Right kidney (tissue), 1 donor: Measurements from ENCODE around the gene ALG12.

Source experiments
- DNase-seq: peaks from one replicate; pipeline ENCODE4 v3.0.0-alpha.2; 2016

The ALG12 gene

GRCh38 chr22:49958931-49959781 lies 40.9 kb upstream of the ALG12 start:
- no peak for DNase-seq

DNA sequence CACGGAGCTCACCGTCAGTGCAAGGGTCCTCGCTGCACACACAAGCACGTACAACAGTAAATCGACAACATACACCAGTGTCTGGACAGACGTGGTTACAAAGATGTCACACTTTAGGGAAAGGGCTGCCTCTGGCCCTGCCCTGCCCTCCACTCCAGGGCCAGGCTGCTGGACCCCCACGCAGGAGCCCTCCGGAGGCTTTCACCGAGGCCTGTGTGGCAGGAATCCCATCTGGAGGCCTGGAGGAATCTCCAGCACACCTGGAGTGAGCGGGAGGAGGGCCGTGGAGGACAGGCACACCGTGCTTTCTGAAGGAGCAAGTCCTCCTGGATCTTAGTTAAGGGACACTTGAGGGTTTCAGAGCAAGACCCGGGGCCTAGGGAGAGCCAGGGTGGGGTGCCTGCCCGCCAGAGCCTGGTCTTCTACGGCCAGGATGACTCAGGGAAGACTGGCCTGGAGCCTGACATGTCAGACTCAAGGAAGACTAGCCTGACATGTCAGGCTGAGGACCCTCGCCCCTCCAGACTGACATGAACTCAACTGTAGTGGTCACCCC lies 40.2 kb upstream of the ALG12 start:
- DNase-seq, result no peak

- no peak for DNase-seq
These were observed 39.7 kb upstream of the ALG12 start for GRCh38 chr22:49957826-49958365.

DNA sequence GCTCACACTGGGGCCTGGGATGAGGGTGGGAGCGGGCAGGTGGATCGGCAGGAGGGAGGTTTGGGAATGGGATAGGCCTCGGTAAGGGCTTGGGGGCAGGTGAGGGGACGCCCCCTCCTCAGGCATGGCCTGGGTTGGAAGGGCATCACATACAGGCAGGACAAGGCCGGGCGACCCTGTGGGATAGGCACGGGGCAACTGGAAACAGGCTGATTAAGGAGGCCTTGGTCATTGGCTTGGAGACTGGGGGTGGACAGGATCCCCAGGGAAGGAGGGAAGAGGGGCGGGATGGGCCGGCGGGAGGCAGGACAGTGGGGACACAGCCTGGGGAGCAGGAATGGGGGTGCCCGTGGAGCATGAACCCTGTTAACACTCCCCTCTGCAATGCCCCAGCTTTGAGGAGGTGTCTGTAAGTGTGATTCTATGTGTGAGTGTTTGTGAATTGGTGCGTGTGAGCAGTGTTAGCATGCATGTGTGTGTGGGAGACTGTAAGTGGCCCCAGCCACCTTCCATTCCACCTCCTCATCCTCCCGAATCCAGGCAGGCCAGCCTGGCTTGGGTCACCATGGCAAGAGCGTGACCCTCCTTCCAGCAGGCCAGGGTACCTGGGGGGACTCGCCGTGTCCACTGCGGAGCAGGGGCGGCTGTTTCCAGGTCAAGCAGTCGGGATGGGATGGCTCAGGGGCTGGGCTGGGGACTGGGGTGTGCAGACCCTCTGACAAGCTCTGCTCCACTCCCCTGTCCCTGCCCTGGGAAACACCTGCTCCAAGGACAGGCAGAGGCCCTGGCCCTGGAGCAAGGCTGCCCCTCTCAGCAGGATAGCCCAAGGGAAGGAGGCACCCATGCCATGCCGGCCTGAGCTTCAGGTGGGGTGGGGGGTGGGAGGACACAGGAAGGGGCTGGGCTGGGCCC lies 38.9 kb upstream of the ALG12 start:
- DNase-seq, result no peak

DNA sequence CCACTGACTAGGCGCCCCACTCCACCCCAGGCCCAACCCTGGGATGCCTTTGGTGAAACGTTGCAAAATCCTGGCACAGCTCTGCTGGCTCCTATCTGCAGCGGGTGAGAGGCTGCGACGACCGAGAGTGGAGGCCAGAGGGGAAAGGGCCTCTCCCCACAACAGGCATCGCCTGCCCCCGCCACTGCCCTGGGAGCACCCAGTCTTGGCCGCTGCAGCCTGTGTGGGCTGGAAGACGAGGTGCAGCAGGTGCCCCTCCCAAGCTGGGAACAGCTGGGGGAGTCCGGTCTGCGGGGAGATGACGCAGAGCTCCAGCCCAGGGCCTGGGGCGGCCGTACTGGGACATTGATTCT lies 38.2 kb upstream of the ALG12 start:
- DNase-seq, result no peak

DNA sequence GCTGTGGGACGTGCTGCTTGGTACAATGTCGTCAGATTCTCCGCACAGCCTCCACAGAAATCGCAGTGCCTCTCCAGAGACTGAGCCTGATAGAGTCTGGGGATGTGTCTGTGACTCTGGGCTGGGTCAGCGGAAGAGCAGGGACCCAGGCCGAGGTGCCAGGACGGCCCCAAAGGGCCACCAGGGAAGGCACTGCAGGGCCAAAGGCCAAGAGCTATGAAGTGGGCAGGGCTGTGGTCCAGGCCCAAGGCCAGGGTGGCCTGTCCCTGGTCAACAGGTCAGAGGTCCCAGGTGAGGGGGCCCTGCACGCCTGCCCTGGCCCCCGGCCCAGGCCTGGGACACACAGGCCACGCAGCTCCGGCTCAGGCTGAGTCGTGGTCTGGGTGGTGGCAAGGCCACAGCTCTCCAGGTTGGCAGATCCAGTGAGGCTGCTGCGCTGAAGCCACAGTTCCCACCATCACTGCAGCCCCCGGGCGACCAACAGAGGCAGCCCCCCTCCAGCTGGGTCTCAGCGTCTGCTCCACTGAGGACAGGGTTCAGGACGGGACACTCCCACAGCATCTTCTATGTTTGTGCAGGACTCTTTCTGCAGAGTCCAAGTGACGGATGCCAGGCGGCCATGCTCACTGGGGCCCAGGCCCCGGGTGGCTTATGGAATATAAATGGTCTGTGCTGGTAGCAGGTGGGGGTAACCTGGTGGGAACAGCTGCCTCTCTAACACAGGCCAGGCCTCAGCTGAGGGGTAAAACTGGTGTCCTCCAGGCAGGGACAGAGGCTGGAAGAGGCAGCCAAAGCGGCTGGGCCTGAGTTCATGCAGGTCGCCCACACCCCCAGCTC lies 37.6 kb upstream of the ALG12 start:
- DNase-seq, result no peak

DNA sequence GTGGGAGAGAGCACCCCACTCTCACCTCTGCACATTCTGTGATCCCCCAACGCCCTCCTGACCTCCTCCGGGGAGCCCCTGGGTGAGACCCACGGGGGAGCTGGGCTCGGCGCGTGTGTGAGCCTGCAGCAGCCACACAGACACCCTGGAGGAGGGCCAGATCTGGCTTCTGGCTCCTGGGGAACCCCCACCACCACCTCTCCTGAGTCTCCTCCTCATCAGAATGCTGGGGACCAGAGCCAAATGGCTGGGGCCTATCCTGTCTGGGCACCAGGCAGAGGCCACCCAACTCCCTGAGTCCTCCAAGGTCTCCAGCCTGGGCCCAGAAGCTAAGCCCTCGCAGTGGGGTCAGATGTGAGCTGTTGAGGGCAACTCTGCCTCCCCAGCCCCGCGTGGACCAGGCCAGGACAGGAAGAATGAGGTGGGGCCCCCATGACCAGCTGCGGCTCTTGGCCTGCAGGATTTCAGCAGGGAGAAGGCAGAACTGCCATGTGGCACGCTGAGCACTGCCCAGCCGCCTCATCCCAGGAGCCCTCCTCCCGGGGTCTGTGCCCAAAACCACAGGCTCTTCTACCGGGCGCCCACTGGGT lies 36.8 kb upstream of the ALG12 start:
- DNase-seq, result no peak

DNA sequence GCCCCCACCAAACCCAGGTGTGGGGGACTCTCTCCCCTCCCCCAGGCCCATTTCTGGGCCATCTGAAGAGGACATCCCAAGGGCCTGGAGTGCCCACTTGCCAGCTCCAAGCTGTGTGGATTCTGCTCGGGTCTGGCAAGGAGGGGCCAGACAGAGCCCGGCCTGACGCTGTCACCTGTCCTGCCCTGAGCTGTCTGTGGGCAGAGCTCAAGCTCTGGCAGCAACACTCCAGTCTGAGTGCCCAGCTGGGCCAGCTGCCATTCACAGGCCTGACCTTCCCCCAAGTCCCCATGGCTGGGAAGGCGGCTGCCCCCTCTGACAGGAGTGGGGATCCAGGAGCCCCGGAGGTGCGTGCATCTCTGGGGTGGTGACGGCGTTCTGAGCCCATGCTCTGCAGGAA lies 36.1 kb upstream of the ALG12 start:
- DNase-seq, result no peak

DNA sequence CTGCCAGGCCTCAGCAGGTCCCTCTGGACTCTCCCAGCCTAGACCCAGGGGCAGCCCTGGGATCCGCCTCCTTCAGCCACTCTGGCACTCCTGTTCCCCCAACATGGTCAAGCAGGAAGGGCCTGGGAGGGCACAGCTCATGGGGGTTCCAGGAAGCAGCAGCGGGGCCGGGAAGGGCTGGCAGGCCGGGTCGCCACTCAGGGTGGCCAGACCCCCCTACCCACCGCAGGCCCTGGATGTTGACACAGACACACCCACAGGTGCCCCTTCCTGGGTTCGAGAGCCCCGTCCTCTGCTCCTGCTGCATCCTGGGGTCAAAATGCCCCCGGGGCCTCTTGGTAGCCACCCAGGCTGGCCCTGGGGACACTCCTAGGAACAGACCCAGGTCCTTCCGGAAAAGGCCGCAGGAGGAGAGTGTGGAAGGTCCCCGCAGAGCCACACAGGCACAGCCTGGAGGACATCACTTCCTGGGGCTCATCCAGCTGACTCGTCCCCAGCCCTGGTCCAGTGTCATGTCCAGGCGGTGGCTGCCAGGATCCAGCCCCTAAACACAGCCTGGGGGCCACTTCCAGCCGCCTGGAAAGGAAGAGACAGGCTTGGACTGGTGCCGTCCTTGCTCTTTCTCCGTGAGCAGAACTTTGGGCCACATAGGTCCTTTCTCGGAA lies 35.6 kb upstream of the ALG12 start:
- no peak for DNase-seq

GRCh38 chr22:49953027-49953679 lies 34.9 kb upstream of the ALG12 start:
- no peak for DNase-seq

GRCh38 chr22:49951986-49952896 lies 34.0 kb upstream of the ALG12 start:
- DNase-seq, result peak; percentile 56

DNA sequence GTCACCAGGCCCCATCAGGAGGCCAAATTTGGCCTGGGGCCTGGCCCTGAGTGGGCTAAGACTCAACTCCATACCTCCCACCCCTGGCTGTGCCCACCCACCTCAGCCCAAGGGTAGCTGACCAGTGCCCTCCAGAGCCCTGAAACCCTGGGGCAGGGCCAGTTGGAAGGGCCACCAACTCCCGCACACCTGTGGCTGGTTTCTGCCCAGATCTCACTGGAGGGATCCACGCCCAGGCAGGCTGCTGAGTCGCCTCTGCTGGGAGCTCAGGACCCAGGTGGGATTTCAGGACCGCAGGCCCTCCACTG lies 33.4 kb upstream of the ALG12 start:
- DNase-seq, result no peak

GRCh38 chr22:49951000-49951677 lies 32.9 kb upstream of the ALG12 start:
- peak; percentile 66 for DNase-seq

DNA sequence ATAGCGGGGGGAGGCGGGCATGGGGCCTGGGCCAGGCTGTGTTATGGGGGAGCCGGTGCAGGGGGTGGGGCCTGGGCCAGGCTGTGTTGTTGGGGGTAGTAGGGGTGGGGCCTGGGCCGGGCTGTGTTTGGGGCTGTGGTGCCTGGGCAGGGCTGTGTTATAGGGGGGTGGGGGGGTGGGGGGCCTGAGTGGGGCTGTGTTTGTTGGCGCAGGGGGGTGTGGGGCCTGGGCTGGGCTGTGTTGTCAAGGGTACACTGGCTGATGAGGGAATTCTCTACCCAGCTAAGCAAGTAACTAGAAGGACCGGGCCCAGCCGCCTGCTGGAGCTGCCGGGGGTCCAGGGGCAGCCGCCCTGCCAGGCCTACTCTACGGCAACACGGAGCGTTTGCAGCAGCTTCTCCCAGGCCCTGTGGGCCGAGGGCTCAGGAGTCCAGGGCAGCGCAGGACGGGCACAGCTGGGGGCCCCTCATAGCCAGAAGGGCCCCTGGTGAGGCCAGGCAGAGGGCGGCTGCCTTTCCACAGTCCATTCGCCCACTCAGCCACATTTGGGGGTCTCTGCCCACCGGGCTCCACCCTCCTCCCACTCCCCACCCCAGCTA lies 32.3 kb upstream of the ALG12 start:
- DNase-seq, result peak; percentile 29

GRCh38 chr22:49949914-49950292 lies 31.7 kb upstream of the ALG12 start:
- peak; percentile 26 for DNase-seq

DNA sequence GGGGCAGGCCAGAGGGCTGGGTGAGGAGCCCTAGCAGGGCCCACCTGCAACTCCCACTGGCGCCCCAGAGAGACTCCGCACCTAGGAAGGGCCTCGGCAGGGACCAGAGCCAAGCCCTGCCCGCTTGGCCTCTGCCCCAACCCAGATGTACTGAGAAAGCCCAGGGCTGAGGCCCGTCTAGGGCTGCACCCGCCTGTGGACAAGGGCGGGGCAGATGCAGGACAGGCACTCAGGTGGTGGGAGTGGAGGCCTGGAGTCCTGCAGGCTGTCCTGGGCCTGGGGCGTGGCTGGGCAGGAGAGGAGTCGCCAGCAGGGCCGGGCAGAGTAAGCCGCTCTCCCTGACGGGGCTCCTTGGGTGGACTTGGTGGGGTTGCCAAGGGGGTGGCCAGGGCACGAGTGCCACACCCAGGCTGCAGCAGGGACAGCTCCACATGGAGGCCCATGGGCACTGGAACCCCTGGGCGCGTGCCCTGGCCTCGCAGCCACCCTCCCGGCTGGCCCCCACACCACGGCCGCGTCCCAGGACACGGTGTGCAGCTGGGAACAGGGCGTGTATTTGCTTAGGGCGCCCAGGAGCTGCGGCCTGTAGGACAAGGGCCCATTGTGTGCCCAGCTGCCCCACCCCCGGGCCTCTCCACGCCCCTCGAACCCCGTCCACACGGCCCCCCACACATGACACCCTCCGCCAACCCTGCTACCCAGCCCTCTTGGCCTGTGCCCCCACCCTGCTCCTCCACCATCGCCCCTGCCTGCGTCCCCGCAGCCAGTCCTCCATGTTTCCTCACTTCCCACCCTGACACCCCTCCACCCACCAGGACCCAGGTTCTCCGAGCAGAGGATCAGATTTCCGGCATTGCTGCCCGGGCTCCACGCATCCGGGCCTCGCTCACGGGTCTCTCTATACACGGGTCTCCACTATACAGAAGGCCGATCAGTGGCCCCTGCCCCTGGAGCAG lies 31.0 kb upstream of the ALG12 start:
- peak; percentile 35 for DNase-seq
